ENCODE data around the gene MZB1. TPM values are rescaled to one million over a fixed set of nuclear protein-coding genes. Genes with fewer than 3 reads are reported as not detected.
A peak's percentile ranks its signal among the peaks of the same experiment; 100 is the strongest.

The MZB1 gene
- total RNA-seq, 6 experiments from 2014 or later = 0.37 to 5.1 (median 1.1) TPM

- Histone ChIP-seq H3K36me3 (peaks cover 0 to 22% (median 0%) of the 10 kb centered on the region in 4 donors), H3K27ac (no peak overlapping the region), H3K27me3 (no peaks in the 10 kb centered on the region), H3K9me3 (no peaks in the 10 kb centered on the region), H3K4me1 (peaks cover 0 to 31% (median 11%) of the 10 kb centered on the region in 4 donors), H3K4me3 (no peak overlapping the region)
- ATAC-seq (no peak), DNase-seq (peak in 1 of 3 donors; percentile 33)
- intact Hi-C loops (cut with DNase I) = loop anchor here in 1 of 2 donors (10.0 kb wide), 1 partner anchor 85 kb away; the partner anchor contains the start of gene MATR3
- WGBS (ENCODE audit: insufficient coverage, low coverage, low lambda C conversion rate, missing lambda C conversion rate) = 96% methylated on average over 5 of the region's 15 CpGs
- TF ChIP-seq CTCF (IDR thresholded peaks at IDR 0.05) = no peak
- no peak for TF ChIP-seq POLR2A (IDR thresholded peaks at IDR 0.05)
Observed at GRCh38 chr5:139379626-139380449, 9.9 kb downstream of the MZB1 start.

- no peak overlapping the region for H3K27ac ChIP-seq
- no peak overlapping the region for H3K4me3 ChIP-seq
- DNase-seq (peak in 1 of 3 donors; percentile 18), ATAC-seq (no peak)
- TF ChIP-seq POLR2A (IDR thresholded peaks at IDR 0.05) (no peak), CTCF (IDR thresholded peaks at IDR 0.05) (no peak)
- intact Hi-C loops (cut with DNase I) = no loop called here
- 72% methylated on average over 5 of the region's 13 CpGs for WGBS (ENCODE audit: insufficient coverage, low coverage, low lambda C conversion rate, missing lambda C conversion rate)
- H3K27me3 ChIP-seq = no peaks in the 10 kb centered on the region
- H3K36me3 ChIP-seq = peaks cover 0 to 22% (median 0%) of the 10 kb centered on the region in 4 donors
- peaks cover 0 to 31% (median 6%) of the 10 kb centered on the region in 4 donors for H3K4me1 ChIP-seq
- H3K9me3 ChIP-seq = no peaks in the 10 kb centered on the region
Observed at GRCh38 chr5:139378941-139379361, 10.8 kb downstream of the MZB1 start.

GRCh38 chr5:139378101-139378825 is 11.4 kb downstream of the MZB1 start:
- Histone ChIP-seq H3K9me3 (no peaks in the 10 kb centered on the region), H3K4me3 (no peak overlapping the region), H3K4me1 (peaks cover 0 to 30% (median 3%) of the 10 kb centered on the region in 4 donors), H3K36me3 (peaks cover 0 to 22% (median 0%) of the 10 kb centered on the region in 4 donors), H3K27me3 (no peaks in the 10 kb centered on the region), H3K27ac (no peak overlapping the region)
- DNase-seq (peak in 1 of 3 donors; percentile 47), ATAC-seq (no peak)
- TF ChIP-seq CTCF (IDR thresholded peaks at IDR 0.05) (no peak), POLR2A (IDR thresholded peaks at IDR 0.05) (no peak)
- intact Hi-C loops (cut with DNase I) = no loop called here
- 85% methylated on average over 21 of the region's 47 CpGs for WGBS (ENCODE audit: insufficient coverage, low coverage, low lambda C conversion rate, missing lambda C conversion rate)

- TF ChIP-seq POLR2A (IDR thresholded peaks at IDR 0.05) (no peak), CTCF (IDR thresholded peaks at IDR 0.05) (no peak)
- DNase-seq (peak in 1 of 3 donors; percentile 10), ATAC-seq (no peak)
- Histone ChIP-seq H3K27ac (no peak overlapping the region), H3K4me3 (no peak overlapping the region), H3K4me1 (peaks cover 0 to 34% (median 3%) of the 10 kb centered on the region in 4 donors), H3K36me3 (peaks cover 0 to 25% (median 0%) of the 10 kb centered on the region in 4 donors), H3K9me3 (no peaks in the 10 kb centered on the region), H3K27me3 (no peaks in the 10 kb centered on the region)
- no CpG with 5 or more reads among the region's 3 CpGs for WGBS (ENCODE audit: insufficient coverage, low coverage, low lambda C conversion rate, missing lambda C conversion rate)
- intact Hi-C loops (cut with DNase I) = no loop called here
Observed at GRCh38 chr5:139377226-139377625, 12.5 kb downstream of the MZB1 start.

All from right lobe of liver (tissue), 6 donors.